ENCODE measurements around the gene LRRC8D.

LRRC8D gene

GRCh38 chr1:89876463-89876862, 55.6 kb downstream of the LRRC8D start:
- TF ChIP-seq SP1 (IDR thresholded peaks at IDR 0.05): no peak
- no peak for TF ChIP-seq HDGF (IDR thresholded peaks at IDR 0.05; ENCODE audit: borderline replicate concordance)
- no peak for TF ChIP-seq NFRKB (IDR thresholded peaks at IDR 0.05)
- CTCF ChIA-PET: interaction anchor here (1.4 kb wide), 1 partner anchor 14 kb away, joined by 3 read pairs; no protein-coding TSS in a partner anchor
- POLR2A ChIA-PET: no interaction called here
- no peak for DNase-seq (ENCODE audit: extremely low spot score)

GRCh38 chr1:89877756-89878155, 56.9 kb downstream of the LRRC8D start:
- ChIA-PET POLR2A (no interaction called here), CTCF (no interaction called here)

GRCh38 chr1:89878256-89878655, 57.4 kb downstream of the LRRC8D start:
- DNase-seq (ENCODE audit: extremely low spot score): no peak
- CTCF ChIA-PET: no interaction called here
- TF ChIP-seq TARDBP (IDR thresholded peaks at IDR 0.05): no peak
- no peak for TF ChIP-seq L3MBTL2 (conservative IDR thresholded peaks at IDR 0.05)
- no peak for TF ChIP-seq LEF1 (IDR thresholded peaks at IDR 0.05; ENCODE audit: borderline replicate concordance)
- TF ChIP-seq ZNF384 (IDR thresholded peaks at IDR 0.05): no peak
- TF ChIP-seq PKNOX1 (IDR thresholded peaks at IDR 0.05): no peak
- TF ChIP-seq HDGF (IDR thresholded peaks at IDR 0.05; ENCODE audit: borderline replicate concordance): no peak
- POLR2A ChIA-PET: no interaction called here

More at GRCh38 chr1:89877756-89878155, 56.9 kb downstream of the LRRC8D start:
- TF ChIP-seq SUZ12 (IDR thresholded peaks at IDR 0.05) (no peak), CTBP1 (IDR thresholded peaks at IDR 0.05; ENCODE audit: borderline replicate concordance) (no peak), SP1 (IDR thresholded peaks at IDR 0.05) (no peak), ELF4 (IDR thresholded peaks at IDR 0.05) (no peak), TARDBP (IDR thresholded peaks at IDR 0.05) (no peak), FOXA1 (IDR thresholded peaks at IDR 0.05) (no peak), L3MBTL2 (conservative IDR thresholded peaks at IDR 0.05) (no peak), FOXK2 (IDR thresholded peaks at IDR 0.05) (no peak), HDGF (IDR thresholded peaks at IDR 0.05; ENCODE audit: borderline replicate concordance) (no peak), ARNT (IDR thresholded peaks at IDR 0.05) (no peak), ZNF384 (IDR thresholded peaks at IDR 0.05) (no peak), PKNOX1 (IDR thresholded peaks at IDR 0.05) (no peak), BHLHE40 (IDR thresholded peaks at IDR 0.05; ENCODE audit: borderline replicate concordance) (no peak), NFRKB (IDR thresholded peaks at IDR 0.05) (no peak)
- DNase-seq (ENCODE audit: extremely low spot score): no peak

- ChIA-PET POLR2A (no interaction called here), CTCF (no interaction called here)
- no peak for TF ChIP-seq SUZ12 (IDR thresholded peaks at IDR 0.05)
- no peak for TF ChIP-seq ARNT (IDR thresholded peaks at IDR 0.05)
- TF ChIP-seq L3MBTL2 (conservative IDR thresholded peaks at IDR 0.05): no peak
- no peak for TF ChIP-seq HDGF (IDR thresholded peaks at IDR 0.05; ENCODE audit: borderline replicate concordance)
- no peak for TF ChIP-seq CTBP1 (IDR thresholded peaks at IDR 0.05; ENCODE audit: borderline replicate concordance)
- no peak for TF ChIP-seq FOXM1 (IDR thresholded peaks at IDR 0.05; ENCODE audit: borderline replicate concordance)
- no peak for TF ChIP-seq ELF4 (IDR thresholded peaks at IDR 0.05)
- TF ChIP-seq FOXK2 (IDR thresholded peaks at IDR 0.05): no peak
- no peak for TF ChIP-seq ZNF384 (IDR thresholded peaks at IDR 0.05)
- TF ChIP-seq FOXA1 (IDR thresholded peaks at IDR 0.05): no peak
- no peak for TF ChIP-seq BHLHE40 (IDR thresholded peaks at IDR 0.05; ENCODE audit: borderline replicate concordance)
- no peak for TF ChIP-seq TARDBP (IDR thresholded peaks at IDR 0.05)
- TF ChIP-seq LEF1 (IDR thresholded peaks at IDR 0.05; ENCODE audit: borderline replicate concordance): no peak
- no peak for DNase-seq (ENCODE audit: extremely low spot score)
These were observed 59.8 kb downstream of the LRRC8D start for GRCh38 chr1:89880679-89881078.

GRCh38 chr1:89881415-89882058, 60.7 kb downstream of the LRRC8D start:
- TF ChIP-seq LEF1 (IDR thresholded peaks at IDR 0.05; ENCODE audit: borderline replicate concordance) (no peak), FOXA1 (IDR thresholded peaks at IDR 0.05) (no peak), SUZ12 (IDR thresholded peaks at IDR 0.05) (no peak), BHLHE40 (IDR thresholded peaks at IDR 0.05; ENCODE audit: borderline replicate concordance) (no peak), TARDBP (IDR thresholded peaks at IDR 0.05) (no peak), PKNOX1 (IDR thresholded peaks at IDR 0.05) (no peak), ARNT (IDR thresholded peaks at IDR 0.05) (no peak), FOXM1 (IDR thresholded peaks at IDR 0.05; ENCODE audit: borderline replicate concordance) (no peak), HDGF (IDR thresholded peaks at IDR 0.05; ENCODE audit: borderline replicate concordance) (no peak), SP1 (IDR thresholded peaks at IDR 0.05) (no peak), FOXK2 (IDR thresholded peaks at IDR 0.05) (no peak), ZNF384 (IDR thresholded peaks at IDR 0.05) (no peak), L3MBTL2 (conservative IDR thresholded peaks at IDR 0.05) (no peak), CTBP1 (IDR thresholded peaks at IDR 0.05; ENCODE audit: borderline replicate concordance) (no peak), ELF4 (IDR thresholded peaks at IDR 0.05) (no peak), NFRKB (IDR thresholded peaks at IDR 0.05) (no peak)
- no peak for DNase-seq (ENCODE audit: extremely low spot score)
- ChIA-PET POLR2A (interaction anchor here (0.7 kb wide), 1 partner anchor 41 kb away, joined by 3 read pairs; no protein-coding TSS in a partner anchor), CTCF (no interaction called here)

GRCh38 chr1:89882348-89883029, 61.7 kb downstream of the LRRC8D start:
- ChIA-PET POLR2A (interaction anchor here (0.7 kb wide), 1 partner anchor 42 kb away, joined by 3 read pairs; no protein-coding TSS in a partner anchor), CTCF (no interaction called here)
- no peak for DNase-seq (ENCODE audit: extremely low spot score)
- TF ChIP-seq HDGF (IDR thresholded peaks at IDR 0.05; ENCODE audit: borderline replicate concordance) (no peak), PKNOX1 (IDR thresholded peaks at IDR 0.05) (no peak), SP1 (IDR thresholded peaks at IDR 0.05) (no peak), NFRKB (IDR thresholded peaks at IDR 0.05) (no peak), ZNF384 (IDR thresholded peaks at IDR 0.05) (no peak), LEF1 (IDR thresholded peaks at IDR 0.05; ENCODE audit: borderline replicate concordance) (no peak), CTBP1 (IDR thresholded peaks at IDR 0.05; ENCODE audit: borderline replicate concordance) (no peak)

Data from HEK293T (cell line).